K562 (cell line): ENCODE measurements around the gene SLC26A8.

ENCODE experiments used
- CBX5 ChIP-seq: IDR thresholded peaks from 2 replicates; pipeline ENCODE4 v1.6.1; 2014; ENCODE audit warnings: low read depth, borderline replicate concordance
- CCNT2 ChIP-seq: IDR thresholded peaks from 2 replicates; pipeline ENCODE4 v1.6.1; 2011; ENCODE audit warnings: borderline replicate concordance, low read depth, mild to moderate bottlenecking, moderate library complexity, mixed read lengths, low read length; ENCODE audit not compliant: insufficient read length; ENCODE audit errors: extremely low read depth
- CTCF ChIP-seq, 3 experiments: IDR thresholded peaks in 2 of 3; conservative IDR thresholded peaks in 1 of 3; 2 replicates each; pipeline ENCODE4 v1.5.1; 2011 to 2012; ENCODE audit warnings: low read length in 3 of 3, mild to moderate bottlenecking in 3 of 3, control low read depth in 2 of 3, improper control_type of control experiment in 1 of 3, inconsistent platforms in 1 of 3, low read depth in 1 of 3, mixed read lengths in 1 of 3, moderate library complexity in 1 of 3; ENCODE audit not compliant: insufficient read depth in 2 of 3
- ESRRA ChIP-seq: fragments of 450-650 bp; IDR thresholded peaks from 2 replicates; pipeline ENCODE4 v1.6.1; 2014; ENCODE audit warnings: low read depth, mild to moderate bottlenecking, moderate library complexity, borderline replicate concordance
- HDAC1 ChIP-seq, 2 experiments: fragments of 450-650 bp; IDR thresholded peaks; 2 replicates each; pipeline ENCODE4 v1.6.1; 2016 to 2017; ENCODE audit warnings: inconsistent platforms in 1 of 2, mild to moderate bottlenecking in 1 of 2, moderate library complexity in 1 of 2
- IRF2 ChIP-seq: sonication (generic); formaldehyde crosslinking; IDR thresholded peaks from 2 replicates; pipeline ENCODE4 v1.8.1; 2022; ENCODE audit warnings: mild to moderate bottlenecking, missing genetic modification reagents
- MAX ChIP-seq: sonication (generic); formaldehyde crosslinking; IDR thresholded peaks from 2 replicates; pipeline ENCODE4 v1.9.0; 2022; ENCODE audit warnings: mild to moderate bottlenecking, missing genetic modification reagents
- MXI1 ChIP-seq: IDR thresholded peaks from 2 replicates; pipeline ENCODE4 v1.6.1; 2011; ENCODE audit warnings: low read depth, mild to moderate bottlenecking, improper control_type of control experiment, low read length
- NBN ChIP-seq: fragments of 450-650 bp; IDR thresholded peaks from 2 replicates; pipeline ENCODE4 v1.6.1; 2016; ENCODE audit warnings: low read depth, mild to moderate bottlenecking
- TARDBP ChIP-seq: fragments of 450-650 bp; IDR thresholded peaks from 2 replicates; pipeline ENCODE4 v1.6.1; 2016
- ZBTB33 ChIP-seq: sonication (generic); formaldehyde crosslinking; IDR thresholded peaks from 2 replicates; pipeline ENCODE4 v1.8.1; 2023; ENCODE audit warnings: mild to moderate bottlenecking, missing genetic modification reagents
- ZNF511 ChIP-seq: sonication (generic); formaldehyde crosslinking; IDR thresholded peaks from 2 replicates; pipeline ENCODE4 v1.8.0; 2022; ENCODE audit warnings: mild to moderate bottlenecking, missing genetic modification reagents

DNA sequence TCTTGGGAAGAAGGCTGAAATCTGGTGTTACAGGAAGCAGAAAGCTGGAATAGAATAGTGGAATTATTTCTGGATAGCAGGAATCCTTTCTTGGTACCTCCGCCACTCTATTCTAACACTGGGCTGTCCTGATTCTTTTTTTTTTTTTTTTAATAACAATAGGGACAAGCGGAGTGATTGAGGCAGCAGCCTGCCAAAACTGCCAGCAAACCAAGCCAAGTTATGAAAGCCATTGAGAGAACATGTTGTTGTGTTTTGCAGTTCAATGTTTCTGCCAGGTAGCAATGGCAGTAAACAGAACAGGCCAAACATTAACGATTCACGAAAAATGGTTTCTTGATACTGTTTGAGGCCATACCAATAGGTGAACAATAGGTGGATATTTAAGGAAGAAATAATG lies 47.1 kb downstream of the SLC26A8 start:
- TF ChIP-seq CBX5: no peak
- no peak for TF ChIP-seq ESRRA
- TF ChIP-seq HDAC1 (IDR thresholded peaks at IDR 0.05): no peak
- TF ChIP-seq TARDBP: no peak
- no peak for TF ChIP-seq NBN
- TF ChIP-seq MXI1: no peak
- no peak for TF ChIP-seq IRF2
- TF ChIP-seq MAX: no peak
- TF ChIP-seq CTCF (IDR thresholded peaks at IDR 0.05 in 2 of 3, conservative IDR thresholded peaks at IDR 0.05 in 1 of 3; ENCODE audit: insufficient read depth in 2 of 3, low read depth in 1 of 3, low read length in 3 of 3): no peak
- no peak for TF ChIP-seq ZNF511 (CRISPR knock-in tag)
- TF ChIP-seq ZBTB33 (CRISPR knock-in tag): no peak
- no peak for TF ChIP-seq CCNT2
